ENCODE results near the gene SPINT2.

SPINT2 gene

DNA sequence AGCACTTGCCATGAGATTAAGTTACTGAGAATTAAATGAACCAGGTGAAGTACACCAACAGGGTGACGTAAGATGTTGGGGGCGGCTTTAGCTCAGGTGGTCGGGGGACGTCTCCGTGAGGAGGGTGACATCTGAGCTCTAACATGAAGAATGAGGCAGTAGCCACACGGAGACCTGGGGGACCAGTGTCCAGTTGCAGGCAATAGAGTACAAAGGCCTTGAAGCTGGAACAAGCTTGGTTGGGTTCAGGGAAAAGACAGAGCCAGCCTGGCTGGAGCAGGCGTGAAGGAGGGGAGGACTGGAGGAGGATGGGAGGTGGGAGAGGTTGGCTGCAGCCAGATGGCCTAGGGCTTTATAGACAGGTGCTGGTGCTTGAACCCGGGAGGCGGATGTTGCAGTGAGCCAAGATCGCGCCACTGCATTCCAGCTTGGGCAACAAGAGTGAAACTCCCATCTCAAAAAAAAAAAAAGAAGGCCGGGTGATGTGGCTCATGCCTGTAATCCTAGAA, 1.6 kb downstream of the SPINT2 start:
- FAIRE-seq (no peak), DNase-seq (ENCODE audit: extremely low spot score, insufficient read length, low read depth) (no peak)

GRCh38 chr19:38266981-38267597, 2.7 kb downstream of the SPINT2 start:
- DNase-seq (ENCODE audit: extremely low spot score, insufficient read length, low read depth): no peak
- no peak for FAIRE-seq

- FAIRE-seq: no peak
- DNase-seq (ENCODE audit: extremely low spot score, insufficient read length, low read depth): no peak
Measured at GRCh38 chr19:38267761-38268483, 3.5 kb downstream of the SPINT2 start.

DNA sequence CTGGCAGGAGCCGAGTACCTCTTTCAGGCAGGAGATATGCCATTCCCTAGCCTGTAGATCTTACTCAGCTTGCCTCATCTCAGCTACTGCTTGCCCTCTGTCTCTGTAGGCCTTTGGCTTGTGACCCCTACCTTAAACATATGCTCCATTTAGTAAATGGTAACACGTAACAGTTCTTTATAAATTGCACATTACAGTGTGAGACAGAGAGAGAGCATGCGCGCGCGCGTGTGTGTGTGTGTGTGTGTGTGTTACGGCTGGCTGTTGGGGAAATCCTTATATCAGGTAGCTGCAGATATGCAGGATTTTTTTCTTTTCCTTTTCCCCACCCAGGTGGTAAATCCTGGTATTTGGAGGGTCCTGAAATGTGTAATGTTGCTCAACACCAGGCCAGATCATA, 4.2 kb downstream of the SPINT2 start:
- DNase-seq (ENCODE audit: extremely low spot score, insufficient read length, low read depth) (no peak), FAIRE-seq (no peak)

- DNase-seq (ENCODE audit: extremely low spot score, insufficient read length, low read depth) (no peak), FAIRE-seq (no peak)
Measured at GRCh38 chr19:38270587-38271167, 6.3 kb downstream of the SPINT2 start.

DNA sequence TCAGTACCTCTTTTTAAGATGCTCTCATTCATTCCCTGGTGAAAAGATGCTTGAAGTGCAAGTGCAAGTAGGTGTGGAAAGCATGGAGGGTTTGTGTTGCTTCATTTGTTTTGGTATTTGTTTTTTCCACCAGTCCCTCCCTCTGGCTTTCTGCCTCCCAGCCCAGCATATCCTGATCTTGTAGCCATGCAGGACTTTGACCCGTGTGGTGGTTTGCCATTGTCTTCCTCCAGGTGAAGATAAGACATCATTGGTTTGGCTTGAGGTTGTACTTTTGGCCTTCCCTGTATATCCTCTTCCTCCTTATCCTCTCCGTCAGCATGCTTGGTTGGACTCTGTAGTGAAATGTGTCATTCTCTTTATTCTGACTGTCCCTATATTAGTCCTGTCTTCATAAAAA, 9.1 kb downstream of the SPINT2 start:
- FAIRE-seq (no peak), DNase-seq (ENCODE audit: extremely low spot score, insufficient read length, low read depth) (no peak)

- DNase-seq (ENCODE audit: extremely low spot score, insufficient read length, low read depth) (no peak), FAIRE-seq (no peak)
Measured at GRCh38 chr19:38274739-38275138, 10.4 kb downstream of the SPINT2 start.

GRCh38 chr19:38276942-38277517, 12.7 kb downstream of the SPINT2 start:
- no peak for FAIRE-seq
- no peak for DNase-seq (ENCODE audit: extremely low spot score, insufficient read length, low read depth)

GRCh38 chr19:38277549-38277948, 13.2 kb downstream of the SPINT2 start:
- no peak for FAIRE-seq
- DNase-seq (ENCODE audit: extremely low spot score, insufficient read length, low read depth): no peak

- FAIRE-seq (no peak), DNase-seq (ENCODE audit: extremely low spot score, insufficient read length, low read depth) (no peak)
Measured at GRCh38 chr19:38277969-38278680, 13.8 kb downstream of the SPINT2 start.

- no peak for DNase-seq (ENCODE audit: extremely low spot score, insufficient read length, low read depth)
- no peak for FAIRE-seq
Measured at GRCh38 chr19:38278751-38279150, 14.4 kb downstream of the SPINT2 start.

DNA sequence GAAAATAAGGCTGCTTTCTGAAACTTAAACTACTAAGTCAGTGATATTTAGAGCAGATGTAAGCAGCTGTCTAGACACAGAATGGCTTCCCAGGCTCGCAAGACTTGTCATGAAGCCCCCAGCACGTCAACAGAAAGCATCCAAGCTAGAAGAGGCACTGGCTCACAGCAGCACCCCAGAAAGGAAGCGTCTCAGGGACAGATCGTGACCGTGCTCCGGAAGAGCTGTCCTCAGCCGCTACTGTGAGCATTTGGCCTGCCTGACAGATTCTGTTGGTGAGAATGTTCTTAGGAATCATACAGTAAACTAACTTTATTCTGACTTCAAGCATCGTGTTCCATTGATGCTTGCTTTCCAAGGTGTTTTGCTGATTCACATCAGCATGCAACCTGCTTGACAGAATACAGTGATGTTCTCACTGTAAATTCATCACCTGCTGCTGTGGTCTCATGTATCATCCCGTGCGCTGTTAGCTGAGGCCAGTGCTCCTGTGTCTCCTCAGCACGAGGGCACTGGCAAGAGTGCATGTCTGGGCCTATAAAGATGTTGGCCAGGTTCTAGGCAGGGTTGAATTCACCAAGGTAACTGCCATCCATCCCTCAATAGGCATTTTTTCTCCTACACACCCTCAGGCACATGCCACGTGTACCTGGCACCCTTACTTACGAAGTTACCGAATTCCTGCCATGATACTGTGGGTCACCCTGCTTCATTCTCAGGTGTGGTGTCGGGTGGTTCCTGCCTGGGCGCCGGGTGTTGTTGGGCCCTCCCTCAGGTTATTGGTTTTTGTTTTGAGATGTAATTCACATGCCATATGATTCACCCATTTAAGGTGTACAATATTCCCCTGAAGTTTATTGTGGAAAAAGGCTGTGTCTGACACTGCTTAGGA, 15.9 kb downstream of the SPINT2 start:
- DNase-seq (ENCODE audit: extremely low spot score, insufficient read length, low read depth): no peak
- FAIRE-seq: no peak

- DNase-seq (ENCODE audit: extremely low spot score, insufficient read length, low read depth) (no peak), FAIRE-seq (no peak)
Measured at GRCh38 chr19:38281811-38282566, 17.6 kb downstream of the SPINT2 start.

DNA sequence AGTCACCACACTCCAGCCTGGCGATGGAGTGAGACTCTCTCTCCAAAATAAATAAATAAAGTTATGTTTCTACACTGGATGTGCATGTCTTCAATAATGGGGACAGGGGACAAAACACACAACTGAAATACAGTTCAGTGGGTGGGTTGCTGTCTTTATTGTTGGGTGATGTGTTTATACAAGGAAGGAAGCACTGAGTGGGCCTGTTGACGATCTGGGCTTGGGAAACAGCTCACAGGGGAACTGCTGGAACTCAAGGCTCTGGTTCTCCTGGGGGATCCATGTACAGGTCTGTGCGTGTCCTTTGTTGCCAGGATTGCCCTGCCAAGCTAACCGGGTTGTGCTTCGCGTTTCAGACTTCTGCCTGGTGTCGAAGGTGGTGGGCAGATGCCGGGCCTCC, 18.9 kb downstream of the SPINT2 start:
- FAIRE-seq: no peak
- DNase-seq (ENCODE audit: extremely low spot score, insufficient read length, low read depth): no peak

DNA sequence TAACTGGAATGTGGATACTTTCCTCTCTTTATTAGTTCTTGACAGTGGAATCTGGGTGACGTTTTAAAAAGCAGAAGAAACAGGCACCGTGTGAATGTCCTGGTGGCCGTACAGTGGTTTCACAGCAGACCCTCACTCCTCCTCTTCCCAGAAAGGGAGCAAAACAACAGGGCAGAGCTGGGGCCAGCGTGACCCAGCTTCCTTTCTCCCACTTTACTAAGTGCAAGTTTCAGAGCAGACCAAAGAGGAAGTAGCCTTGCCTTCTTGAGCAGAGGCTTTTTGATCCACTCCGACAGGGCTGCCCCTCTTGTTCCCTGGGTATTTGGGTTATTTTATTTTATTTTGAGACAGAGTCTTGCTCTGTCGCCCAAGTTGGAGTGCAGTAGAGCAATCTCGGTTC, 20.0 kb downstream of the SPINT2 start:
- FAIRE-seq: peak; percentile 52
- no peak for DNase-seq (ENCODE audit: extremely low spot score, insufficient read length, low read depth)

DNA sequence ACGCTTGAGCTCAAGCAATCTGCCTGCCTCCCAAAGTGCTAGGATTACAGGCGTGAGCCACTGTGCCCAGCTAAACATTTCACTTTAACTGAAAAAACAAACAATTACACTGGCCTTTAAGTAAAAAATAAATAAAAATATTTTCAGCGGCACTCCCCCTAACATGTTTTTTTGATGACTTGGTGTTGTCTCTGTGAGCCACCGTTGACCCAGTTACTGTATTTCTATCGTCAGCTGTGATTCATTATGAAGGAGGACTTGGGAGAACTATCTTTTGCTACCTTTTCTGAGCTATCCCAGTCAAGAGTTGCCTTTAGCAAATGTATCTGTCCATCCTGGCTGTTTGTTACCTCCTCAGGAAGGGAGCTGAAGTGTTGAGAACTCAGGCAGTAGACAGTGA, 21.2 kb downstream of the SPINT2 start:
- DNase-seq (ENCODE audit: extremely low spot score, insufficient read length, low read depth) (no peak), FAIRE-seq (no peak)

DNA sequence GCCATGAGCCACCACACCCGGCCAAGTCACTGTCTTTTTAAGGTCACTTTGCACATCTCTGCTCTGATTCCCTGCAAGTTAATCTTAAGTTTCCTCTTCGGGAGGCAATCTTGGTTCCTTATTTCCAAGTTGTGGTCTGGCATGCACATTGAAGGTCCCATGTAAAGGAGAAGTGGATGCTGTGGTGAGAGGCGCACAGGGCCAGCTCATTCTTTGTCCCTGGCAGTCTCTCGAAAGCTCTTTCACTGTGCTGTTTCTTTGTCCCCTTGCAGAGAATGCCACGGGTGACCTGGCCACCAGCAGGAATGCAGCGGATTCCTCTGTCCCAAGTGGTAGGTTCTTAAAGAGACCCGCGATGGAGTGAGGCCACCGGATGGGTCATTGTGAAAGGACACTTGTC, 23.2 kb downstream of the SPINT2 start:
- no peak for FAIRE-seq

DNA sequence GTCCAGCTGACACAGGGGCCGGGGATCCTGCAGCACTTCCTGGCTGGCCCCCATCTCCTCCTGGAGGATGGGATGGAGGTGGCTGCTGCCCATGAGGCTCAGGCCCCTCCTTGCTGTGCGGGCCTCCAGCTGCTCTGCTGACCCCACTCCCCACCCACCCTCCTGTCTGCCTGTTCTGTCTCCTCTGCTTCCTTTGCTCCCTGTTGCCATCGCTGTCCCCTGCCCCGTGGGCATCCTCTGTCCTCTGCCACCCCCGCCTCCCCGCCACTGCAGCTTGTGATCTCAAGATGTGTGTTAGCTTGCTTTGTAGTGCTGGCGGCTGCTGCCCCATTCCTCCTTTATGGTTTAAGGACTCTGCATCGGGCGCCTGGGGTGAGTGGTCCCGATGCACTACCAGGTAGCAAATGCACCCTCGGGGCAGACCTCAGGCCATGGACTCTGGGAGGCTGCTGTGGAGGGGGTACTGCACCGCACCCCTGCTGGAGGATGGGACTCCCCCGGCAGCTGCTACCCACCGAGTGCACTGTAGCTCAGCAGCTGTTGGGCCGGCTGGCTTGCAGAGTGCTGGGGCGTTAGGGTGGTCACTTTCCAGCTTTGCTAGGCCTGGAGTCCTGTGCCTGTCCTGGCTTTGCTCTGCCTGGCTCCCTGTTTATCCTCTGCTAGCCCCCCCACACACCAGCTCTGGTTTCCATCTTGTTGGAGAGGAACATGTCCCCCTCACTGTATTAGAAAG, 23.9 kb downstream of the SPINT2 start:
- FAIRE-seq (no peak), DNase-seq (ENCODE audit: extremely low spot score, insufficient read length, low read depth) (no peak)

More for the DNA sequence above, 23.2 kb downstream of the SPINT2 start:
- DNase-seq (ENCODE audit: extremely low spot score, insufficient read length, low read depth): no peak
